Measurements from ENCODE around the gene ITGB1.

Gene ITGB1

DNA sequence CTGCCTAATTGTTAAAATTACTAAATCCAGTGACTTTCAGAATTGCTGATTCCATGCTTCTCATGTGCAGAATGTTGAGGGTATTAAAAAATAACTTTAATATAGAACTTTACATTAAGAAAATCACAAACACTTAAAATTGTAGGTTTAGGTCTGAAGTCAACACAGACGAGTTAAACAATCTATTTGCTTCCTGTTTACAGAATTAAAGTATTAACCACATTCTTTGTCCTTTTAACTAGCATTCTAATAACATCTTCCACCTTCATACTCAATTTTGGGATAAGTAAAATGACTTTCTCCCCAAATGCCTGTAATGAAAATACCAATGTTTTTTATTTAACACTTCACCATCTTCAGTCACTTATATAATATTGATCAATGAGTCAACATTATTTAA lies 2.2 kb downstream of the ITGB1 start:
- DNase-seq (ENCODE audit: low read depth in 3 of 3), result no peak

DNA sequence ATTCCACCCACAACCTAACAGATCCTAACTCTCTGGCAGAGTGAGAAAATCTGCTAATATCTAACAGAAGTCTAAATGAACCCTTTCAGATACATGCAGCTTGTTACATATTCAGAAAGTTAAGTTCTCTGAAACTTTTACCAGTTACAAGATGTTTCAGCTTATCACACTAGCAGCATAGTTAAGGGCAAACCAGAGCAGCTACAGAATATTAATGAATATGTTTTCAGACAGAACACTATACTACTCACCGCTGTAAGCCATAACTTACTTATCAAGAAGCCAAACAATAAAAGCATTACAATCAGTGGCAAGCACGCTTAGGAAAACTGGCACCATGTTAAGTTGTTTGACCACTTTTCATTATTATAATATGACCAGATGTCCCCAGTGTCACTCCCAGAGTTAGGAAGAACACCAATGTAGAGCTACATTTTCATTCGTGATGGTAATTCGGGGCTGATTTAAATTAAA lies 2.7 kb downstream of the ITGB1 start:
- DNase-seq (ENCODE audit: low read depth in 3 of 3), result no peak

DNA sequence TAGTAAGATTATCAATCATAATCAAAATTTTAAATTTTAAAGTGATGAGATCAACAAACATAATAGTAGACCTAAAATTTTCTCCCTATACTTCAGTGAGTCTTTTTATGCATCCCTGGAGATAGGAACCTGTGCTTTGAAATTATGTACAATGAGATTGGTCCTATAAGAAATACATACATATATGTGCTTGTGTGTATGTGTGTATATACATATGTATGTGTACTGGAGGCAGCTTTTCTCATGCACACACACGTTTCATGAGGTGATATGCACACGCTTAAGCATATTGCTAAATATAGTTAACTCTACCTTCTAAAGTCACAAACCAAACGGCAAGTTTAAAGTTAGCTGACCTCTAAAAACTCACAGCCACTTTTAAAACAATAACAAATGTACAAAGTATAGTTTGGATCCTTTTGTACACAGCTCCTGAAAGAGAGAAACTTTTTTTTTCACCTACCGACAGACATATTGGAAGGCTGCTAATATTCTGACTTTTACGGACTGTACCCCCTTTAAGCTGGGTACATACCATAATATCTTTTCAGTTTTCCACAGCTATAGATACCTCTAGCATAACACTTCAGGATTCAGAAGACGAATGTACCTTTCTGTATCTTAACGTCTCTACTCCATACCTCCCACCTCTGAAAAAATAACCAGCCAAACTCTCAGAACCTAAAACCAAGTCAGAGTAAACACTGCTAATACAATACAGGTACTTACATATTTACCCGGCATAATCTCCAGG lies 3.3 kb downstream of the ITGB1 start:
- no peak for DNase-seq (ENCODE audit: low read depth in 3 of 3)

DNA sequence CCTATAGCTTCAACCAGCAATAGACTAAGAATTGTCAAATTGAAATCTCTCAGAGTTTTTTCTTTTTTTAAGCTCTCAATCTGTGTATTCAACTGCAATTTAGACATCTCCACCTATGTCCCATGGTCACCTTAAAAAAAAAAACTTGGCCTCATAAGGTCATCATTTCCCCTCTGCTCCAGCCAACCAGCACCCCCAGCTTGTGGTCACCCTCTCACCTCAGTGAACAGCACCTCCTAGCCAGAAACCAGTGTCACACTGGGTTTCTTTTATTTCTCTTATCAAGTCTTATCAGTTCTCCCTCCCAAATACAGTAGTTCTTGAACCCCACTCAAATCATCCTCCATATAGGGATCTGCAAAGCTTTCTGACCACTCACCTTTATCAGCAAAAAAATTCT lies 4.0 kb downstream of the ITGB1 start:
- DNase-seq (ENCODE audit: low read depth in 3 of 3), result no peak

DNA sequence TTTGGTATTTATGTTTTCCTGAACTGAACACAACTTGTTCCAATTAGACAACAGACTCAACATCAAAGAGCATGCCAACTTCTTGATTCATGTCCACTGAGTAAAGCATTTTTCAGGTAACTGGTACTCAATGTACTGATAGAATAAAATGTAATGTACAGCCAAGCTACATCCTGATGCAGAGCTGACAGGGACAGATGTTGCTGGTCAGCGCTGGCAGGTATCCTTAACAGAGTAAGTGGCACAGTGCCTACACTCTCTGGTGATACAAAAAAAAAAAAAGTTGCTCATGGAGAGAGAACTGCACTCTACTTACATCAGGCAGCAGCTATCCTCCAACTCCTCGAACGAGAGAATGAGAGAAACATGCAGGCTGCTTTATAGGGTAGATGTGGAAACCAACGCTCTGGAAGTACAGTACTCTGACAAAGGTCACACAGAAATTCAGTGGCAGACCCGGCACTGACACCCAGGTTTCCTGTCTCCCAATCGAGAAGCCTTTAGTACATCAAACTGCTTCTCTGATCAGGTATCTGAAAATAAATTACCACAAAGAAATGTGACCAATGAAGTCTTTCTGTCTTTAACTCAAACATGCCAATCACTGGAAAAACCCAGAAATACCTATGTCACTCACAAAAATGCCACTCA lies 4.6 kb downstream of the ITGB1 start:
- DNase-seq (ENCODE audit: low read depth in 3 of 3), result no peak

DNA sequence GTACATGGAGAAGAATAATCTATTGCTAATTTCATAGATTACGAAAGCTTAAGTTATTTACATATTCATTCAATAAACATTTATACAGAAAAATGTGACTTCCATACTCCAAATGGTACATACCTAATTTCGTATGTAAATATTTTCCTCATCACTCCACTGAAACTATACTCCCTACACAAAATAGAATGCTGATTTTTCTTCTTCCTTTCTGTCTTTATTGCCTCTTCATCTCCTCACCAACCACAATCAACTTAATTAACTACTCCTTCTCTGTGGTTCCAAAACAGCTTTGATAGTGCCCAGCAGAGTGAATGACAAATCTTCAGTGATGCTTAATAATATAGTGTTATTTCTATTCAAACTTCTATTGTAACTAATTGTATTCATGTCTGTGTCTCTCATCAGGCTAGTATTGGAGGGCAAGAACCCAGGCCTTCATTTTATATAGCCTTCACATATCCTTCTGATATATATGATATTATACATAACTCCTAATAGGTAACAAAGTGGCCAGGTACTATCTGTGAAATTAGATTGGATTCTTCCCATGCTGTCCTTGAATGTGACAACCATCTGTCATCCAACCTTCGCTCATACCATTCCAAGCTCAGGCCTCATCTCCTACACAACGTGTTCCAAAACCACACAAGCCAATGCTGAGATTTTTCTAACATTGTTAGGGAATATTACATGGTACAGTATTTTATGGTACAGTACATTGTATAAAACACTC lies 5.3 kb downstream of the ITGB1 start:
- no peak for DNase-seq (ENCODE audit: low read depth in 3 of 3)

DNA sequence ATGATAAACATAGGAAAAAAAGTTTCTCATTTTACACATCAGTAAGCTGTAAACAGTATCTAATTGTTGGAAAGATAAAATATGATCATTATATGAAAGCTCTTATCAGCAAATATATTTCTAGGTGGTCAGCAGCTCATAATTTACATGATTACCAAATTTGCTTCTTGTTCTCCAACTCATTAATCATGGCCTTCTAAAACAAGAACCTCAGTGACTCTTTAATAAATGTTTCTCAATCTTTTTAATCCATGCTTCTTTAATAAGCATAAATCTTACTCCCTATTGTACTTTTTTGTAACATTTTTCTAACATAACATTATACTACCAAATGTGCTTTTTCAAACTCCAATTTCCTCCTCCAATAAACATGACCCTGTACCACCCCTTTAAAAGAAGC lies 5.9 kb downstream of the ITGB1 start:
- no peak for DNase-seq (ENCODE audit: low read depth in 3 of 3)

DNA sequence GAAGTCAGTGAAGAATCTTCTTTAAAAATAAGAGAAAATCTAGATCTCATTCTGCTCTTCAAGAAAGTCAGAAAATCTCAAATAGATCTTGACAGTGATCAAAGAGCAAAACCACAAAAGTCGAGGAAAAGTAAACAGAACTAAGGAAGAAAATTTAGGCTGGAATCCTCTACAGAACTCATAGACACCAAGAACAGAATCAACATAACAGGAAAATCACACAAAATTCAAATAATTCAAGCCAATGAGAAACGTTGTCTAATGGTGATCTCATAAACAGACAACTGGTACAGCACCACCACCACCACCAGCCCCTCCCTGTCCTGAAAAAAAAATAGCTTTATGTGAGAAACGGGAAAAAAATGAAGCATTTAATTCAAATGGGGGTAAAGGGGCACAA lies 6.9 kb downstream of the ITGB1 start:
- no peak for DNase-seq (ENCODE audit: low read depth in 3 of 3)

DNA sequence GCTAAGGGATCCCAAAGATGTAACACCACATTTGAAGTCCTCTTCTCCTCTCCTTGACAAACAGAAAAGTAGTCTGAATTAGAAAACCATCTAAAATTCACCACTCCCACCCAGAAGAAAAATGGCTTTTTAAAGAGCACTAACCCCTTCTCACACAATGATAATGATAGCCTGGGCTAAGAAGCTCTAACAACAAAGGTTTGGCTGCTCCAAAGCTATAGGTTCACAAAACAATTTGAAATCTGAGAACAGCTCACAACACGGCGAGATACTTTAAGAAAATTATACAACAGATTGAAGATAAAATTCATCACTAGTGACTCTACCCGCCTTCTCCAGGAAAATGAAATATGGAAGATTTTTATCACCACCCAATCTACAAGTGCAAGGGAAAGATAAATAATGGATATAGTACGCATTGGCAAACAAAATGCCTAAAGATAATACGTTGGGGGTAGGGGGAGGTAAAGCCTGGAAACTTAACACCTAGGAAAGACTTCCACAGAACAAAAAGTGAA lies 7.4 kb downstream of the ITGB1 start:
- DNase-seq (ENCODE audit: low read depth in 3 of 3), result no peak

DNA sequence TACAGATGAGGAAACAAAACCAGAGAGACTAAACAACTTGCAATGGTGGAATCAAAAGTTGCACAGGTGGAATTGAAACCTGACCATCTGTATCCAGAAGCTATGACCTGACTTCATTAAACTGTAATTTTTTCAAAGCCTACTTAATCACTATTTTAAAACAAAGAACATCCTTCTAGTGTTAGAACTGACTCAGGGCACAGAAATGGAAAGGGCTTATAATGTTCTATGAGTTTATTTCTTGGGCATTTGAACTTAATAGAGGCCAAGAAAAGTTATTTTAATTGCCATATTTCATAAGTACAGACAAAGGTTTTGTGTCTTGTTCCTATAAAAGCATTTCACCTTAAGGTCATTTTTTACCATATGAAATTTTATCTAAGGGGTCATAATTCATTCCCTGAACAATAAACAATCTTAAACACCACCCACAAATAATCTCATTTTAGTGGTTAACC lies 8.8 kb downstream of the ITGB1 start:
- no peak for DNase-seq (ENCODE audit: low read depth in 3 of 3)

DNA sequence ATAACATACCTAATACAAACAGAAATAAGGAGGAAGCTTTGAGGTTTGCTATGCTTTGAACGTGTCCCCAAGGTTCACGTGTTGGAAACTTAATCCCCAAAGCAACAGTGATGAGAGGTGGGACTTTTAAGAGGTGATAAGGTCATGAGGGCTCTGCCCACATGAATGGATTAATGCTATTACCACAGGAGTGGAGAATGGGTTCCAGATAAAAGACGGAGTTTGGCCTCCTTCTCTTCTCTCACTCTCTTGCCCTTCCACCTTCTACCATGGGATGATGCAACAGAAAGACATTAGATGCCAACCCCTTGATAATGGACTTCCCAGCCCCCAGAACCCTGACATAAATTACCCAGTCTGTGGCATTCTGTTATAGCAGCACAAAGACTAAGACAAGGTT lies 9.6 kb downstream of the ITGB1 start:
- DNase-seq (ENCODE audit: low read depth in 3 of 3), result no peak

DNA sequence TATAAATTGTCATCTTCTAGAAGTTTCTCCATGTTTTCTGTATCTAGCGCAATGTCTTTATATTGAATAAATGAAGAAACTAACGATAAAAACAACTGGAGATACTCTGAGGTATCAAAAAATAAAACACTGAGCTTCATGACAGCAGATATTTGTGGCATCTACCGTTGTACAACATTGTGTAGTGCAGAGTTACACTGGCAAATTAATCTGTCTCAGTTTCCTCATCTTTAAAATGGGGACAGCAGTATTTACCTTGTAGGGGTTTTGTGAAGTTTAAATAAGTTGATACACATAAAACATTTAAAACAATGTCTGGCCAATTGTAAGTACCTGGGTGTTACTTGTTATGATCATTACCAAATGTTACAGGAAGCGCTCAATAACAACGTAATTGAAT lies 10.4 kb downstream of the ITGB1 start:
- DNase-seq (ENCODE audit: low read depth in 3 of 3), result no peak

DNA sequence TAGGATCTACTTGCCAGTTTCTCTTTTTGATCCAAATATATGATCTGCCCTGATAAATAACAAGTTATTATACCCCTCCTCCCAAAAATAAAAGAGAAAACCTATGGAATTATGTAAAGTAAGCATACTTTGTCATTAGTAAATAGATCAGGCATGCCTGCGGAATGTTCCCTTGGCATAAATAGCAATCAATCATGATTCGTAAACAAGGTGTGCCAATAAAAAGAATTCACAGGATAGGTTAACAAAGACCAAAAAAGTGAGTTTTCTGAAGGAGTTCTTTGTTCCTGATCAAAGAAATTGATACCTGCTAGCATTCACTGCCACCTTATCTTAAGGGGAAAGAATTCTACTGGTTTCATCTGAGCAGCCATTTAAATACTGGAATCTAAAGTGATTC lies 11.9 kb downstream of the ITGB1 start:
- DNase-seq (ENCODE audit: low read depth in 3 of 3), result no peak

DNA sequence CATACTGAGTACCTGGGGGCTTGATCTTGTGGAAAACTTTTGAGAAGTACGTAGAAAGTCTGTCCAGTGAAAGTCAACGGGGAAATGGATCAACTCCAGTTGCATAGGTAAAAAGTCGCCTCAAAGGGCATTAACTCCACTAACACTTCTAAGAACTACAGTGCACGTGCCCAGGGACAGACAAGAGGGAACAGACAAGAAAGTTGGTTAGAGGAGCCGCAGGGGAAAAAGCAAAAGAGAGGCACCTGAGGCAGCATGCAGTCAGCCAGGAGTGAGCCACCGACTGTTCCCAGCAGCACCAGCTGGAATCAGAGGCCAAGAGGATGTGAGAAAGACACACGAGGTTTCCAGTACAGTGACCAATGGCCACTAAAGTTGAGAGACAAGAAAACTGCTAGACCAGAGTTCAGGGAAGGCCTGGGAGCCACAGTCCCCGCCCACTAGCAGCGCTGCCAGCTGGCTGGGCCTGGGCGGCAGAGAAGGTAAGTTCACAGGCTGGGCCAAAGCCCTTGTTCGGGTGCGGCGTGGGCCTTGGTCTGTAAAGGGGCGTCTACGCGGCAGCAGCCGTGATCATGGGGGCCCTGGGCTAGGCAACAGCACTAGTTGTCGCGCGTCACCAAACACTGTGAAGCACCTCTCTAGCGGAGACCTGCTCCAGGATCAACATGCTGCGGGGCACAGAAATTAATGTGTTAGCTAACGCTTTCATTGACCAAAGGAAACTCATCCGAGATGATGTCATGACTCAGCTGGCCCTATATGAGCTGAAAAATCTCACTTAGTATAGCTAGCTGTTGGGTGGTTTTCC lies 14.0 kb downstream of the ITGB1 start:
- DNase-seq (ENCODE audit: low read depth in 3 of 3), result no peak

DNA sequence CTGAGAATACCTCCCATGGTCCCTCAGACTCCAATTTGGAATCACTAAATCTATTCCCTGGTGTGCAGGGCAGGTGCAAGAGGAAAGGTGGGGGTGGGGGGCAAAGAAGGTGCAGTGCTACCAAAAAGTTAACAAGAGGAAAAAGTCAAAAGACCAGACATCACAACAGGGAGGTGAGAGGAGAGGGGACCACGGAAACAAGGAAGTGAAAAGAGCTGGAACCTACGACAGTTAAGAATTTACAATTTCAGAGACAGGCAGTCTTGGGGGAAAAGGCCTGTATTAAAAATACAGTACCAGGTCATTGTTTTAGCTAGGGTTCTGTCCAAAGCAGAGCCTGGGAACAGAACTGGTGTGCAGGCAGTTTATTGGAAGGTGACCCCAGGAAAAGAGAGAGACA lies 14.6 kb downstream of the ITGB1 start:
- DNase-seq (ENCODE audit: low read depth in 3 of 3), result no peak

DNA sequence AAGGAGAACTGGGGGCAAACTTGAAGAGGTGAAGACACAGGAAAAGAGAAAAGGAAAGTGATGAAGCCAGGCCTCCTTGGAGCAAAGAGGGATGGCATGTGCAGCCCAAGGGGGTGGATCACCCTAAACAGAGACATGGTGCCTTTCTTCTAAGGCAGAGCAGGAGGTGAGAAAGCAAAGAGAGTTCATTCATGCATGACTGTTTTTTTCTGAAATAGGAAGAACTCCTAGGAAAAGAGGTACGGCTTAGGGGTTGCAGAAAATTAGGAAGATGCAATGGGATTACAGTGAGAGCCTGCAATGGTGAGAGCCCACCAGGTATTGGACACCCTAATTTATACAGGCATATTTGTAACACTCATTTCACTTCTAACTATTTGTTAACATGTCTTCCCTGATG lies 15.9 kb downstream of the ITGB1 start:
- DNase-seq (ENCODE audit: low read depth in 3 of 3), result no peak

DNA sequence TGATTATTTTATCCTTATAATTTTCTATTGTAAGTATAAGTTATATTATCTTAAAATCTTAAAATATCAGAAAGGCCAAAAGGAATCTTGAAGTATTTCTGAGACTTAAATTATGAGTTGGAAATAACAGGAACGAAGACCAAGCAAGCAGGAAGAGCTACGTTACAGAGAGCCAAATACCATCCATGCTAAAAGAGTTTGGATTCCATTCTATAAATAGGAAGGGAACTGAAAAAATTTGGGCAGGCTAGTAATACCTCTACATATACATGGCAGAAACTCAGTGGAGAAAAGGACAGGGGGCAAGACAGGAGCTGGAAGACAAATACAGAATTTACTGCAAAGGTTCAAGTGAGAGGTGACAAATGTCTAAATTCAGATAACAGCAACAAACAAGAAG lies 16.7 kb downstream of the ITGB1 start:
- no peak for DNase-seq (ENCODE audit: low read depth in 3 of 3)

DNA sequence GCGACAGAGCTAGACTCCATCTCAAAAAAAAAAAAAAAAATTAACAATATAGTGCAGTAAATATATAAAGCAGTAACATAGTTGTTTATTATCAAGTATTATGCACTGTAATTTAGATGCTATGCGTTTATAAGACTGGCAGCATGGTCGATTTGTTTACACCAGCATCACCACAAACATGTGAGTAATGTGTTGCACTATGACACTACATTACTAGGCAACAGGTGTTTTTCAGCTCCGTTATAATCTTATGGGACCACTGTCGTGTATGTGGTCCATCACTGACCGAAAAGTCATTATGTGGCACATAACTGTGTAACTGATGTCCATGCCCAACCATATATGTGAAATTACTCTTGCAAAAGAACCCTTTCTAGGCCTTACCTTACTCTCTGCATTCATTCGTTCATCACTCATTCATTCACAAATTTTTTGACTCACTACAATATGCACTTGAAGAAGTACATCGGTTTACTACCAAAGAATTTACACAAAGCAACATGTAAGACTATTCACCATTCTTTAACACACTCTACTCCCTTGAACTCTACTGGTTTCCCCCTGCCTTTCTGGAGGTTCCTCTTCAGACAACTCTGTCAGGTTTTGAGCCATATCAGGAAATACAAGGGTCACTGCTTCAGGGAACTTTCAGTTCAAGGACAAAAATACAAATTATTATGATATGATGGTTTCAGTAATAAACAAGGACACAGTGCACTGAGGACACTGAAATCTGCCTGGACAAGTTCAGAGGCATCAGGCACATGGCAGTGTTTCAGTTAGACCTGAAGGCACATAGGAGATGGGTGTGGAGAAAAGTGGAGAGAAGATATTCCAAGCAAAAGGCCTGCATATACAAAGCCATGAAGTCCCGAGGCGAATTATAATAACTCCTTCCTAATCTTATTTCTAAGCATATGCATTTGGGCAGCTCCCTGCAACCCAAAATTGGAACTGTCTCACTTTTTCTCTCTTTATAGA lies 17.4 kb downstream of the ITGB1 start:
- no peak for DNase-seq (ENCODE audit: low read depth in 3 of 3)

DNA sequence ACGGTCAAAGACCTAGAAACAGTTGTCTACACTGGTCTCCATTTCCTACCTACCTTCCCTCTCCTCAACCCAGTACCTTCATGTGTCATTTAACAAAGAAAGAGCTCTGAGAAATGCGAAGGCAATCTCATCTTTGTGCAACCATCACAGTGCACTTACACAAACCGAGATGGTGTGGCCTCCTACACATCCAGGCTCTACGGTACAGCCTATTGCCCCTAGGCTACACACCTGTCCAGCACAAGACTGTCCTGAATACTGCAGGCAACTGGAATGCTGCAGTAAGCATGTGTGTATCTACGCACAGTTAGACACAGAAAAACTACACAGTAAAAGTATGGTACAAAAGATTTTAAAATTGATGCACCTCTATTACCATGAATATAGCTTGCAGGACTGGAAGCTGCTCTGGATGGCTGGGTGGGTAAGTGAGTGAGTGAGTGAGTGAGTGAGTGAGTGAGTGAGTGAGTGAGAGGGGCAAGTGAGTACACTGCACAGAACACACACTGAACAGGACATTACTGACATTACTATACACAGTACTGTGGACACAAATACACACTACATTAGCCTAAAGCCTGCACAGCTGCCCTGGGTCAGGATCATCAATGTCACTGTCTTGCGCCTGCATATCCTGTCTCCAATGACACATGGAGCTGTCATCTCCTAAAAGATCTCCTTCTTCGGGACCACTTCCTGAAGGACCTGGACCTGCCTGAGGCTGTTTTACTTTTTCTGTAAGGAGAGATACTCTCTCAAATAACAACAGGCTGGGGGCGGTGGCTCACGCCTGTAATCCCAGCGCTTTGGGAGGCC lies 18.5 kb downstream of the ITGB1 start:
- DNase-seq (ENCODE audit: low read depth in 3 of 3), result no peak
